HK-2 (cell line): ENCODE measurements around the gene DYNLL1.
"Not testable (repeated sequence)": the region's sequence is repeated elsewhere in the genome, so short reads cannot be mapped to it uniquely, and the experiment has no call there.

Source experiments
- DNase-seq: peaks from one replicate; pipeline ENCODE4 v3.0.0-alpha.2; 2018; ENCODE audit not compliant: unreplicated experiment

DYNLL1 gene

GRCh38 chr12:120495731-120496412 lies at the start of gene DYNLL1:
DYNLL1 (plus strand) TSS chr12:120496113; CDS start chr12:120496422, 309 bp downstream.
- peak; percentile 97 for DNase-seq

- not testable (repeated sequence) for DNase-seq
These were observed 49.1 kb upstream of the DYNLL1 start for GRCh38 chr12:120446844-120447178.

- DNase-seq = no peak
These were observed 47.9 kb upstream of the DYNLL1 start for GRCh38 chr12:120447992-120448391.

GRCh38 chr12:120452524-120452923 lies 43.4 kb upstream of the DYNLL1 start:
- not testable (repeated sequence) for DNase-seq

GRCh38 chr12:120453060-120453750 lies 42.7 kb upstream of the DYNLL1 start:
- DNase-seq = no peak

GRCh38 chr12:120453977-120454376 lies 41.9 kb upstream of the DYNLL1 start:
- no peak for DNase-seq

- DNase-seq = no peak
These were observed 40.6 kb upstream of the DYNLL1 start for GRCh38 chr12:120455302-120455701.

- no peak for DNase-seq
These were observed 38.8 kb upstream of the DYNLL1 start for GRCh38 chr12:120457133-120457532.

- DNase-seq = no peak
These were observed 35.8 kb upstream of the DYNLL1 start for GRCh38 chr12:120460157-120460556.

GRCh38 chr12:120462099-120462640 lies 33.7 kb upstream of the DYNLL1 start:
- DNase-seq = no peak

- no peak for DNase-seq
These were observed 32.2 kb upstream of the DYNLL1 start for GRCh38 chr12:120463712-120464111.

GRCh38 chr12:120465756-120466155 lies 30.2 kb upstream of the DYNLL1 start:
- DNase-seq = no peak

GRCh38 chr12:120466560-120467315 lies 29.2 kb upstream of the DYNLL1 start:
- peak; percentile 26 for DNase-seq

GRCh38 chr12:120467439-120467838 lies 28.5 kb upstream of the DYNLL1 start:
- DNase-seq = no peak

GRCh38 chr12:120468325-120468820 lies 27.5 kb upstream of the DYNLL1 start:
- DNase-seq = peak; percentile 64

- peak; percentile 35 for DNase-seq
These were observed 27.0 kb upstream of the DYNLL1 start for GRCh38 chr12:120468821-120469449.

- peak; percentile 97 for DNase-seq
These were observed 26.3 kb upstream of the DYNLL1 start, which contains the start of gene SRSF9 for GRCh38 chr12:120469450-120470149. SRSF9 (minus strand) TSS chr12:120469748; CDS start chr12:120469609, 139 bp downstream.

GRCh38 chr12:120470150-120470784 lies 25.6 kb upstream of the DYNLL1 start:
- no peak for DNase-seq

- DNase-seq = no peak
These were observed 23.4 kb upstream of the DYNLL1 start for GRCh38 chr12:120472521-120472920.

- no peak for DNase-seq
These were observed 21.9 kb upstream of the DYNLL1 start for GRCh38 chr12:120473807-120474615.
